ENCODE data around the gene C16orf96. TPM values are rescaled to one million over a fixed set of nuclear protein-coding genes. Genes with fewer than 3 reads are reported as not detected.

Gene C16orf96
- total RNA-seq (2021) (0.13 and 0.15 TPM in 2 replicates), Bru-seq, nascent RNA (percentile 8 among the genes with signal in this experiment), BruChase-seq, experiment 1, labeled RNA remaining after a 2-hour chase (percentile 12 among the genes with signal in this experiment), BruChase-seq, experiment 2, labeled RNA remaining after a 6-hour chase (percentile 2 among the genes with signal in this experiment)
- long read RNA-seq = 0 reads

- Histone ChIP-seq H3K27me3 (ENCODE audit: insufficient read depth, low read depth) (peaks cover 13% of the 10 kb centered on the region; the same call in 1 of the 2 replicates), H3K9me3 (ENCODE audit: insufficient read depth, low read depth) (no peaks in the 10 kb centered on the region), H3K4me3 (no peak within 1 kb of the TSS), H3F3A (ENCODE audit: insufficient read depth, low read depth) (no peaks in the 10 kb centered on the region), H3K4me1 (replicated peaks; ENCODE audit: insufficient read depth) (no peaks in the 10 kb centered on the region), H2AFZ (no peak within 1 kb of the TSS), H3K36me3 (ENCODE audit: low read depth) (no peaks in the 10 kb centered on the region), H3K27ac (no peak within 1 kb of the TSS), H3K9me2 (ENCODE audit: insufficient read depth) (no peaks in the 10 kb centered on the region), H4K20me1 (ENCODE audit: insufficient read depth) (no peaks in the 10 kb centered on the region), H3K79me2 (ENCODE audit: low read depth) (no peaks in the 10 kb centered on the region), H3K4me2 (no peak within 1 kb of the TSS)
- ChIA-PET CTCF (interaction anchor here (0.7 kb wide), 1 partner anchor 68 kb away, joined by 4 read pairs; no protein-coding TSS in a partner anchor), POLR2A (ENCODE audit: unreplicated experiment) (no interaction called here)
- intact Hi-C loops (cut with micrococcal nuclease; ENCODE audit: unreplicated experiment) = no loop called here
- no TSS peak for BruUV-seq (replicated peaks)
- peak in 1 of 2 experiments; percentile 18 for DNase-seq
- TF ChIP-seq EZH2 (IDR thresholded peaks at IDR 0.05; ENCODE audit: low read depth) (no peak), CTCF (conservative IDR thresholded peaks at IDR 0.05) (no peak)
Measured at GRCh38 chr16:4556112-4556511, at the start of gene C16orf96. TSS of gene C16orf96 (plus strand) at chr16:4556340. CDS start at chr16:4556490, 150 bp downstream.

GRCh38 chr16:4506450-4506849 lies 49.7 kb upstream of the C16orf96 start:
- intact Hi-C loops (cut with micrococcal nuclease; ENCODE audit: unreplicated experiment) = loop anchor here (1.0 to 10.0 kb wide), 2 partner anchors 79 to 588 kb away; partner anchors contain the start of gene EEF2KMT
- Histone ChIP-seq H3K79me2 (ENCODE audit: low read depth) (peaks cover 5% of the 10 kb centered on the region), H3K9me3 (ENCODE audit: insufficient read depth, low read depth) (no peaks in the 10 kb centered on the region), H3K4me2 (no peak overlapping the region), H4K20me1 (ENCODE audit: insufficient read depth) (no peaks in the 10 kb centered on the region), H3K4me3 (no peak overlapping the region), H2AFZ (no peak overlapping the region), H3K27me3 (ENCODE audit: insufficient read depth, low read depth) (no peaks in the 10 kb centered on the region), H3K4me1 (replicated peaks; ENCODE audit: insufficient read depth) (0 out of 2 replicates have a peak, but pooled peaks cover 1% of the 10 kb centered on the region), H3K36me3 (ENCODE audit: low read depth) (no peaks in the 10 kb centered on the region), H3K27ac (no peak overlapping the region), H3F3A (ENCODE audit: insufficient read depth, low read depth) (peaks cover 6% of the 10 kb centered on the region; the same call in 1 of the 2 replicates), H3K9me2 (ENCODE audit: insufficient read depth) (no peaks in the 10 kb centered on the region)
- no TSS peak for BruUV-seq (replicated peaks)
- CTCF ChIA-PET = interaction anchor here (0.6 to 1.6 kb wide), 5 partner anchors 30 to 864 kb away, joined by 3 to 9 read pairs (median 4); partner anchors contain the start of gene HMOX2
- no peak for TF ChIP-seq EZH2 (IDR thresholded peaks at IDR 0.05; ENCODE audit: low read depth)
- TF ChIP-seq CTCF (conservative IDR thresholded peaks at IDR 0.05) = peak; percentile 87
- DNase-seq = peak; percentile 50 to 57
- POLR2A ChIA-PET (ENCODE audit: unreplicated experiment) = interaction anchor here (0.6 to 0.7 kb wide), 3 partner anchors 27 to 289 kb away, joined by 3 to 9 read pairs (median 4); no protein-coding TSS in a partner anchor

GRCh38 chr16:4507588-4508345 lies 48.4 kb upstream of the C16orf96 start:
- H3K9me2 ChIP-seq (ENCODE audit: insufficient read depth) = no peaks in the 10 kb centered on the region
- H3K9me3 ChIP-seq (ENCODE audit: insufficient read depth, low read depth) = no peaks in the 10 kb centered on the region
- no peak overlapping the region for H3K27ac ChIP-seq
- no peak for TF ChIP-seq CTCF (conservative IDR thresholded peaks at IDR 0.05)
- TF ChIP-seq EZH2 (IDR thresholded peaks at IDR 0.05; ENCODE audit: low read depth) = no peak
- BruUV-seq (replicated peaks) = no TSS peak
- no peak overlapping the region for H3K4me2 ChIP-seq
- H3K4me1 ChIP-seq (replicated peaks; ENCODE audit: insufficient read depth) = no peaks in the 10 kb centered on the region
- no peak for DNase-seq
- no peak overlapping the region for H3K4me3 ChIP-seq
- peaks cover 6% of the 10 kb centered on the region; the same call in 1 of the 2 replicates for H3F3A ChIP-seq (ENCODE audit: insufficient read depth, low read depth)
- no peaks in the 10 kb centered on the region for H3K27me3 ChIP-seq (ENCODE audit: insufficient read depth, low read depth)
- ChIA-PET POLR2A (ENCODE audit: unreplicated experiment) (no interaction called here), CTCF (interaction anchor here (0.6 to 1.6 kb wide), 2 partner anchors 41 to 623 kb away, joined by 6 to 8 read pairs; no protein-coding TSS in a partner anchor)
- no peaks in the 10 kb centered on the region for H3K36me3 ChIP-seq (ENCODE audit: low read depth)
- H3K79me2 ChIP-seq (ENCODE audit: low read depth) = no peaks in the 10 kb centered on the region
- H2AFZ ChIP-seq = no peak overlapping the region
- intact Hi-C loops (cut with micrococcal nuclease; ENCODE audit: unreplicated experiment) = loop anchor here (10.0 kb wide), 1 partner anchor 587 kb away; the partner anchor contains the start of gene EEF2KMT
- H4K20me1 ChIP-seq (ENCODE audit: insufficient read depth) = no peaks in the 10 kb centered on the region
